ENCODE data around the gene SLC7A6. TPM values are rescaled to one million over a fixed set of nuclear protein-coding genes. Genes with fewer than 3 reads are reported as not detected.

The SLC7A6 gene
- total and polyA plus RNA-seq, 2 of the 13 experiments (the other 11 are each of a cell fraction or from before 2014, with no cell fraction given), result 35.8 to 70.8 TPM

DNA sequence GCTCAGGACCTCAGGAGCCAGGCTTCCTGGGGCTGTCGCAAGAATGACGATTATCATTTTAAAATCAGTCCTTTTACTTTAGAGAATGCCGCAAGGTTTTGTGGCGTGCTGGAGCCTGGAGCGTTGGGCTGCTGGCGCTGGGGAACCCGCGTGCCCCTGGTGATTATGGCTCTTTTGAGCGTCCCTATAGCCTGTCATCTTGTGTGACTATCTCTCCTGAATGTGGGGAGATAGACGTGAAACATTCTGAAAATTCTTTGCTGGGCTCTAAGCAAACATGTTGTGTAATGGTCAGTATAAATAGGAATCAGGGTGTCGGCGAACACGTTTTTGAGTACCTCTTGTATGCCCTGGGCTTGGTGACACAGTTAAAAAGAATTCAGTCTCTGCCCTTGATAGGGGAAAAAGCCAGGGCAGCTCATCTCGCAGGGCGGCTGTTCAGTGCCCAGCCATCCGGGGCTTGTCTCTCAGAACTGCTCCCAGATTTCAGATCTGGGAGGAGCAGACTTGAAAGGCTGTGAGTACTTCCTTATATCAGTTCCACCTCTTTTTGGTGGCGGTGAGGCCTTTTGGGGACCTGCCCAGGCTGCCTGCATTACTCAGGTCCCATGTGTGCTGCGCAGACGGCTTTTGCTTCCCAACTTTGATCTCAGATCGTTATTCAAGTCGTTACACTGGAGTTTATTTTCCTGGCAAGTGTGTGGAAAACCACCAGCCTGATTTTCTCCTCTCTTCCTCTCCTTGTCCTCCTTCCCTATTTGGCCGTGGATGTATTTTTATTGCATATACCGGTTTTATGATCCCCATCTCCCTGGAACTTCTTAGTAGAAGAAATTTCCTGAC, 973 bp downstream of the SLC7A6 start (continued):
- TF ChIP-seq, protein P1, sequence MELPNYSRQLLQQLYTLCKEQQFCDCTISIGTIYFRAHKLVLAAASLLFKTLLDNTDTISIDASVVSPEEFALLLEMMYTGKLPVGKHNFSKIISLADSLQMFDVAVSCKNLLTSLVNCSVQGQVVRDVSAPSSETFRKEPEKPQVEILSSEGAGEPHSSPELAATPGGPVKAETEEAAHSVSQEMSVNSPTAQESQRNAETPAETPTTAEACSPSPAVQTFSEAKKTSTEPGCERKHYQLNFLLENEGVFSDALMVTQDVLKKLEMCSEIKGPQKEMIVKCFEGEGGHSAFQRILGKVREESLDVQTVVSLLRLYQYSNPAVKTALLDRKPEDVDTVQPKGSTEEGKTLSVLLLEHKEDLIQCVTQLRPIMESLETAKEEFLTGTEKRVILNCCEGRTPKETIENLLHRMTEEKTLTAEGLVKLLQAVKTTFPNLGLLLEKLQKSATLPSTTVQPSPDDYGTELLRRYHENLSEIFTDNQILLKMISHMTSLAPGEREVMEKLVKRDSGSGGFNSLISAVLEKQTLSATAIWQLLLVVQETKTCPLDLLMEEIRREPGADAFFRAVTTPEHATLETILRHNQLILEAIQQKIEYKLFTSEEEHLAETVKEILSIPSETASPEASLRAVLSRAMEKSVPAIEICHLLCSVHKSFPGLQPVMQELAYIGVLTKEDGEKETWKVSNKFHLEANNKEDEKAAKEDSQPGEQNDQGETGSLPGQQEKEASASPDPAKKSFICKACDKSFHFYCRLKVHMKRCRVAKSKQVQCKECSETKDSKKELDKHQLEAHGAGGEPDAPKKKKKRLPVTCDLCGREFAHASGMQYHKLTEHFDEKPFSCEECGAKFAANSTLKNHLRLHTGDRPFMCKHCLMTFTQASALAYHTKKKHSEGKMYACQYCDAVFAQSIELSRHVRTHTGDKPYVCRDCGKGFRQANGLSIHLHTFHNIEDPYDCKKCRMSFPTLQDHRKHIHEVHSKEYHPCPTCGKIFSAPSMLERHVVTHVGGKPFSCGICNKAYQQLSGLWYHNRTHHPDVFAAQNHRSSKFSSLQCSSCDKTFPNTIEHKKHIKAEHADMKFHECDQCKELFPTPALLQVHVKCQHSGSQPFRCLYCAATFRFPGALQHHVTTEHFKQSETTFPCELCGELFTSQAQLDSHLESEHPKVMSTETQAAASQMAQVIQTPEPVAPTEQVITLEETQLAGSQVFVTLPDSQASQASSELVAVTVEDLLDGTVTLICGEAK (IDR thresholded peaks at IDR 0.05), result no peak
- TF ChIP-seq, protein P1 (CRISPR knock-in tag; IDR thresholded peaks at IDR 0.05), result no peak; the same call in 1 of the 2 replicates
- TF ChIP-seq SETDB1 (CRISPR knock-in tag; IDR thresholded peaks at IDR 0.05; ENCODE audit: borderline replicate concordance), result no peak
- TF ChIP-seq, protein P2, sequence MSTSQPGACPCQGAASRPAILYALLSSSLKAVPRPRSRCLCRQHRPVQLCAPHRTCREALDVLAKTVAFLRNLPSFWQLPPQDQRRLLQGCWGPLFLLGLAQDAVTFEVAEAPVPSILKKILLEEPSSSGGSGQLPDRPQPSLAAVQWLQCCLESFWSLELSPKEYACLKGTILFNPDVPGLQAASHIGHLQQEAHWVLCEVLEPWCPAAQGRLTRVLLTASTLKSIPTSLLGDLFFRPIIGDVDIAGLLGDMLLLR (CRISPR knock-in tag; IDR thresholded peaks at IDR 0.05), result no peak; the same call in 1 of the 2 replicates
- no peak for TF ChIP-seq GTF2F1 (IDR thresholded peaks at IDR 0.05; ENCODE audit: low read length)
- peak; percentile 98 for TF ChIP-seq MEF2D (CRISPR knock-in tag; IDR thresholded peaks at IDR 0.05)
- TF ChIP-seq MTF2 (CRISPR knock-in tag; IDR thresholded peaks at IDR 0.05; ENCODE audit: borderline replicate concordance), result 0 out of 2 replicates have a peak, but pooled peaks have one; percentile 73
- TF ChIP-seq RORA (CRISPR knock-in tag; IDR thresholded peaks at IDR 0.05), result 0 out of 2 replicates have a peak, but pooled peaks have one; percentile 56
- peak; percentile 89; the same call in 1 of the 2 replicates for TF ChIP-seq ZNF792 (CRISPR knock-in tag; IDR thresholded peaks at IDR 0.05)
- TF ChIP-seq, protein P3, sequence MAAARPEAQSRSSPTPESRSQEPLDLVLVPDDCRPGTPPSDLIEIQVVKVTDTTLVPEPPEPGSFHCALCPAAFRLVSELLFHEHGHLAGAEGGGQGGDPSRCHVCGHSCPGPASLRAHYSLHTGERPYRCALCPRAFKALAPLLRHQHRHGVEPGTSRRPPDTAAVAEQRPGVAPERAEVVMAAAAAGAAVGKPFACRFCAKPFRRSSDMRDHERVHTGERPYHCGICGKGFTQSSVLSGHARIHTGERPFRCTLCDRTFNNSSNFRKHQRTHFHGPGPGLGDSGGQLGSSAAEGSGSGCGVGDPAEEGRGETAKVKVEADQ (CRISPR knock-in tag; IDR thresholded peaks at IDR 0.05; ENCODE audit: borderline replicate concordance), result no peak; the same call in 1 of the 2 replicates
- TF ChIP-seq, protein P4, sequence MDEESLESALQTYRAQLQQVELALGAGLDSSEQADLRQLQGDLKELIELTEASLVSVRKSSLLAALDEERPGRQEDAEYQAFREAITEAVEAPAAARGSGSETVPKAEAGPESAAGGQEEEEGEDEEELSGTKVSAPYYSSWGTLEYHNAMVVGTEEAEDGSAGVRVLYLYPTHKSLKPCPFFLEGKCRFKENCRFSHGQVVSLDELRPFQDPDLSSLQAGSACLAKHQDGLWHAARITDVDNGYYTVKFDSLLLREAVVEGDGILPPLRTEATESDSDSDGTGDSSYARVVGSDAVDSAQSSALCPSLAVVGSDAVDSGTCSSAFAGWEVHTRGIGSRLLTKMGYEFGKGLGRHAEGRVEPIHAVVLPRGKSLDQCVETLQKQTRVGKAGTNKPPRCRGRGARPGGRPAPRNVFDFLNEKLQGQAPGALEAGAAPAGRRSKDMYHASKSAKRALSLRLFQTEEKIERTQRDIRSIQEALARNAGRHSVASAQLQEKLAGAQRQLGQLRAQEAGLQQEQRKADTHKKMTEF (CRISPR knock-in tag; IDR thresholded peaks at IDR 0.05), result peak; percentile 98
- peak; percentile 76 for TF ChIP-seq ZMYM4 (CRISPR knock-in tag; IDR thresholded peaks at IDR 0.05)
- no peak for TF ChIP-seq ZBTB3 (CRISPR knock-in tag; IDR thresholded peaks at IDR 0.05; ENCODE audit: borderline replicate concordance, low read depth)
- TF ChIP-seq TEAD2 (CRISPR knock-in tag; IDR thresholded peaks at IDR 0.05), result no peak
- TF ChIP-seq, protein P5, sequence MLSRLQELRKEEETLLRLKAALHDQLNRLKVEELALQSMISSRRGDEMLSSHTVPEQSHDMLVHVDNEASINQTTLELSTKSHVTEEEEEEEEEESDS (CRISPR knock-in tag; IDR thresholded peaks at IDR 0.05; ENCODE audit: borderline replicate concordance), result no peak; the same call in 1 of the 2 replicates
- TF ChIP-seq ZNF354B (CRISPR knock-in tag; IDR thresholded peaks at IDR 0.05), result no peak
- no peak for TF ChIP-seq ZSCAN30 (CRISPR knock-in tag; IDR thresholded peaks at IDR 0.05)
